AG04450 (cell line): Measurements from ENCODE around the gene EVI5L. TPM values are rescaled to one million over a fixed set of nuclear protein-coding genes. Genes with fewer than 3 reads are reported as not detected.

Experiments used
- CTCF ChIA-PET: fragments of 300-600, 350-600 bp; formaldehyde crosslinking; extraction: SDS; loops from one replicate; lab custom pipeline; 2022; ENCODE audit warnings: antibody characterized with exemption, inconsistent platforms; lab: Charles Lee
- POLR2A ChIA-PET: fragments of 350-600 bp; formaldehyde crosslinking; extraction: SDS; loops from one replicate; lab custom pipeline; 2021; ENCODE audit warnings: antibody characterized with exemption, inconsistent platforms; lab: Yijun Ruan, JAX
- DNase-seq: peaks from one replicate; pipeline ENCODE4 v3.0.0-alpha.2; 2011; ENCODE audit warnings: low read depth, low spot score
- H3K27ac ChIP-seq: one replicate; pipeline ENCODE4 v1.5.1; 2012; ENCODE audit warnings: low read depth, low read length, control low read depth
- H3K27me3 ChIP-seq: one replicate; pipeline ENCODE4 v1.6.0; 2012; ENCODE audit warnings: low read length; ENCODE audit not compliant: control insufficient read depth, insufficient read depth
- H3K4me3 ChIP-seq: 2 replicates; pipeline ENCODE4 v1.5.1; 2011; ENCODE audit warnings: mild to moderate bottlenecking, low read depth, low read length, control low read depth
- H3K9me3 ChIP-seq: 2 replicates; pipeline ENCODE4 v1.5.1; 2012; ENCODE audit warnings: low read length; ENCODE audit not compliant: control insufficient read depth, insufficient read depth
- CTCF ChIP-seq: IDR thresholded peaks from 2 replicates; pipeline ENCODE4 v1.5.1; 2011; ENCODE audit warnings: low read depth, low read length, control low read depth, inconsistent platforms
- polyA plus RNA-seq: library from polyadenylated mRNA; depleted of rRNA; stranded (reverse); fragments of >200 nt; gene quantifications from 2 replicates; pipeline ENCODE4 v1.2.3, GENCODE V29; 2011

The EVI5L gene
- polyA plus RNA-seq, 1 experiment, result 6.7 TPM

DNA sequence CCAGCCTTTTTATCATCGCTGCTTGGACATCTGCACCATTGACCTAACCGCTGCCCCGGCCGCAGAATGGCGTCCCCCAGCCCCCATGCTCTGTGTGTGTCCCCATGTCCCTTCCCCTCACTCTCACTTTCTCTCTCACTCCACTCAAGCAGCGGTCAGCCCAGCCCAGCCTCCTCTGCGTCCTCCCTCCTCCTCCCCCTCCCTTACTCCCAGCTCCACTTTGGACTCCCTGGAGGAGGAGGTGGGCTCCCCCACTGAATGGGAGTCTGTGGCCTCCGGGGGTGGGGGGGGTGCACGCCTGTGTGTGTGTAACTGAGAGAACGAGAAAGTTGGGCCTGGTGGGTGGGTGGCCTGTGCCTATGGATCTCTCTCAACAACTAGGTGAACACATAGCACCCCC lies 75.8 kb downstream of the EVI5L start:
- no peaks in the 10 kb centered on the region for H3K9me3 ChIP-seq
- no peak overlapping the region for H3K4me3 ChIP-seq
- TF ChIP-seq CTCF, result no peak
- H3K27ac ChIP-seq, result no peak overlapping the region
- no peak for DNase-seq
- ChIA-PET CTCF (interaction anchor here (0.7 kb wide), 1 partner anchor 37 kb away, joined by 4 read pairs; no protein-coding TSS in a partner anchor), POLR2A (interaction anchor here (0.6 kb wide), 1 partner anchor 348 kb away, joined by 8 read pairs; no protein-coding TSS in a partner anchor)
- no peaks in the 10 kb centered on the region for H3K27me3 ChIP-seq

GRCh38 chr19:7907122-7907521 lies 77.1 kb downstream of the EVI5L start:
- H3K9me3 ChIP-seq, result no peaks in the 10 kb centered on the region
- TF ChIP-seq CTCF, result no peak
- no peak overlapping the region for H3K27ac ChIP-seq
- no peaks in the 10 kb centered on the region for H3K27me3 ChIP-seq
- CTCF ChIA-PET, result interaction anchor here (0.7 kb wide), 1 partner anchor 9 kb away, joined by 3 read pairs; no protein-coding TSS in a partner anchor
- POLR2A ChIA-PET, result interaction anchor here (0.7 to 2.7 kb wide), 2 partner anchors 13 kb away, joined by 3 to 17 read pairs; partner anchors contain the start of gene SNAPC2
- no peak overlapping the region for H3K4me3 ChIP-seq
- no peak for DNase-seq

DNA sequence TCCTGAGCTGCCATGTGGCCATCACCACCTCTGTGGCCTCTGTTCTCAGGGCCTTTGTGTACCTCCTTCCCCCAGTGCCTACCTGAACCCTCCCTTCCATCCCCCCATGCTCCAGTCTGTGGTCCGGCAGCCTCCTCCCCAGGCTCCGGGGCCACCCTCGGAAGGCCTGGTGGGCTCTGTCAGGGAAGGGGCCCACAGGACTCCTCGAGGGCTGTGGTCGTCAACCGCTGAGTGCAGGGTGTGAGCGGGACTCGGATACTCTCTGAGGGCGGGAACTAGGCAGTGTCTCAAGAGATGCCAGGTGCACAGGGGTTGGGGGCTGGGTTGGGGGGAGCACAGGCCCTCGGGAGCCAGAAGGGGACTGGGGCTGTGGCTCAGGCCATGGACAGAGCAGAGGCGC lies 77.5 kb downstream of the EVI5L start:
- ChIA-PET POLR2A (interaction anchor here (0.7 to 2.7 kb wide), 2 partner anchors 12 to 32 kb away, joined by 7 to 17 read pairs; partner anchors contain the start of gene SNAPC2), CTCF (interaction anchor here (0.7 kb wide), 1 partner anchor 8 kb away, joined by 3 read pairs; no protein-coding TSS in a partner anchor)
- DNase-seq, result no peak
- Histone ChIP-seq H3K27me3 (no peaks in the 10 kb centered on the region), H3K9me3 (no peaks in the 10 kb centered on the region), H3K27ac (no peak overlapping the region), H3K4me3 (no peak overlapping the region)
- TF ChIP-seq CTCF, result no peak

- no peak for DNase-seq
- CTCF ChIA-PET, result interaction anchor here (1.8 kb wide), 1 partner anchor 9 kb away, joined by 5 read pairs; no protein-coding TSS in a partner anchor
- Histone ChIP-seq H3K27ac (no peak overlapping the region), H3K27me3 (no peaks in the 10 kb centered on the region), H3K9me3 (no peaks in the 10 kb centered on the region), H3K4me3 (no peak overlapping the region)
- no peak for TF ChIP-seq CTCF
- POLR2A ChIA-PET, result interaction anchor here (0.7 to 2.7 kb wide), 2 partner anchors 12 to 32 kb away, joined by 7 to 17 read pairs; partner anchors contain the start of gene SNAPC2
Observed at GRCh38 chr19:7908078-7908699, 78.2 kb downstream of the EVI5L start.
